ENCODE data around the gene EDN3.

Gene EDN3

GRCh38 chr20:59291740-59292383 is 8.5 kb upstream of the EDN3 start:
- no peak for TF ChIP-seq CTCF (IDR thresholded peaks at IDR 0.05)

GRCh38 chr20:59295531-59295930 is 4.9 kb upstream of the EDN3 start:
- TF ChIP-seq CTCF (IDR thresholded peaks at IDR 0.05): no peak

- TF ChIP-seq CTCF (IDR thresholded peaks at IDR 0.05): no peak
Measured at GRCh38 chr20:59297686-59298085, 2.7 kb upstream of the EDN3 start.

GRCh38 chr20:59299945-59300332 is 472 bp upstream of the EDN3 start:
- TF ChIP-seq CTCF (IDR thresholded peaks at IDR 0.05): no peak

GRCh38 chr20:59301343-59302007 is 1.1 kb downstream of the EDN3 start:
- TF ChIP-seq CTCF (IDR thresholded peaks at IDR 0.05): no peak

- TF ChIP-seq CTCF (IDR thresholded peaks at IDR 0.05): no peak
Measured at GRCh38 chr20:59305908-59306655, 5.7 kb downstream of the EDN3 start.

DNA sequence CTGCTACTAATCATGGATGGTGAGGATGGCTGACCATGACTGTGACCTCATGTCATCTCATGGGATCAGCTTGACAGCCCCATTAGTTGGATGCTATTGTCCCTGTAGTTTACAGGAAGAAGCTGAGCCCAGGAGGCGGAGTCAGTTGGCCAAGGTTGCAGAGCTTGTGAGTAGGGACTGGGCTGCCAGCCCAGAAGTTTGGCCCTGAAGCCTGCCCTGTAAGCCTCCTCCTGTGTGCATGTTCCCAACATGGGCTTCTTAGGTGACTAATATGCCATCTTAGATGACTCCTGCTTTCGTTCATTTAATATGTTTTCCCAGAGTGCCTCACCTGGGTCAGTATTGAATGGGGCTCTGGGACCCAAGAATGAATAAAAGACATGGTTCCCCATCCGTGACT is 6.9 kb downstream of the EDN3 start:
- TF ChIP-seq CTCF (IDR thresholded peaks at IDR 0.05): no peak

All from LNCAP (cell line).